Activated CD8-positive, alpha-beta memory T cell treated with anti-CD3 and anti-CD28 coated beads for 48 hours (primary cell): ENCODE results near the gene GNG5.
A peak's percentile ranks its signal among the peaks of the same experiment; 100 is the strongest.
"Not testable (repeated sequence)": the region's sequence is repeated elsewhere in the genome, so short reads cannot be mapped to it uniquely, and the experiment has no call there.

ENCODE experiments used
- DNase-seq, 3 experiments: peaks; one replicate each; pipeline ENCODE4 v3.0.0-alpha.2; 2020; ENCODE audit warnings: low read depth in 2 of 3, low spot score in 2 of 3

The GNG5 gene

DNA sequence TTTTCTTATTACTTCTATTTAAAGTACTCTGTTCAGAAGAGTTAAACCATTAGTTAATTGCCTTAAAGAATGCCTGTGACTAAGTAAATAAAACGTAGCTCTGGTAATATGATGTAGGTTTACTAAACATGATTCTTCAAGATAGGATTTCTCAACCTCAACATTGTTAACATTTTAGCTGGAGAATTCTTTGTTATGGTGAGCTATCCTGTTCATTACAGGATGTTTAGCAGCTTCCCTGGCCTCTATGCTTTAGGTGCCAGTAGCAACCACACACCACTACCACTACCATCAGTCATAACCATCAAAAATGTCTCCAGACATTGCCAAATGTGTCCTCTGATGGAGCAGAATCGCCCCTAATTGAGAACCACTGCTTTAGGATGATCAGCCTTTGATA lies 16.6 kb downstream of the GNG5 start:
- DNase-seq = no peak

DNA sequence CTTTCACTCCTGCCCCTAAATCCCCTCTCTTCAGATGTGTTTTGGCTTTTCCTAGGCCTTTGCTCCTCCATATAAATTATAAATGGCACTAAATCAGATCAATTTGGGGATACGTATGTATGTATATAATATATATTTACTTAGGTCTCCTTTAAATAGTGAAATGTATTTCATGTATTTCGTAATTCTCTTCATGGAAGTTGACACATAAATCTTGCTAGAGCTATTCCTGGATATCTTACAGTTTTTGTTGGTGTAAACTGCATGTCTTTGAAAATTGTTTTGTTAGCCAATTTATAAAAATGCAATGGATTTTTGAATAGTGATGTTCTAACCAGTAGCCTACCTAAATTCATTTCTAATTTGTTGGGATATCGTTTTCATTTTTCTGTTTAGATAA lies 18.3 kb downstream of the GNG5 start:
- no peak for DNase-seq

DNA sequence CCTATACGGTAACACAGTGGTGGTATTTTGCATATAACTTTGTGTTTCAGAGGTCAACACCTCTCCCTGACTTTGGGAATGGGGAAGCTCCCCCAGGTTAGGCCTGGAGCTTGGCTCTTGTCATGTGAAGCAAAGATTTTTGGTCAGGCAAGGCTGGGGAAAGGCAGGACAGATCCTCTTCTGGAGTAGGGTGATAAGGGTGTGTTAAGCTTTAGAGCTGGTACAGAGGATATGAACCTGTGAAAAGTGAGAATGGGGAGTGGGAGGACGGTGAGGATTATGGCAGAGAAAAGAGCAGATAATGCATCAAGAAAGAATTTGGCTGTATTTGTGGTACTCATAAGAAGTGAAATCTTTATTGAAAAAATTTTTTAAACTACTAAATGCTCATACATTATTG lies 25.1 kb downstream of the GNG5 start:
- DNase-seq = no peak

DNA sequence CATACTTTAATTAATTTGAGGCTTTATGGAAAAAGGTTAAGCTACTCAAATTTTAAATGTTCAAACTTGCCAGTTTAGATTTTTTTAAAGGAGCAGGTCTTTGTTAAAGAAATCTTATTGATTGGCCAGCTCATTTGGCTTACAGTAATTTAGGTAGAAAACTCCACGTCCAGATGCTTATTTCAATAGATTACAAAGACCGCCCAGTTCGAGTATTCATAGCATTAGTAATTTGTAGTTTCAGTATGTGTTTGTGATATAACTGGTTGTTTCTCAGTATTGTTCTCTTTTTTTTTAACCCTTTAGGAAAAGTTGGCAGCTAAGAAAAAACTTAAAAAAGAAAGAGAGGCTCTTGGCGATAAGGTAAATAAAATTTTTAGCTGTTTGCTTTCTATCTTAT lies 25.7 kb downstream of the GNG5 start:
- no peak for DNase-seq

DNA sequence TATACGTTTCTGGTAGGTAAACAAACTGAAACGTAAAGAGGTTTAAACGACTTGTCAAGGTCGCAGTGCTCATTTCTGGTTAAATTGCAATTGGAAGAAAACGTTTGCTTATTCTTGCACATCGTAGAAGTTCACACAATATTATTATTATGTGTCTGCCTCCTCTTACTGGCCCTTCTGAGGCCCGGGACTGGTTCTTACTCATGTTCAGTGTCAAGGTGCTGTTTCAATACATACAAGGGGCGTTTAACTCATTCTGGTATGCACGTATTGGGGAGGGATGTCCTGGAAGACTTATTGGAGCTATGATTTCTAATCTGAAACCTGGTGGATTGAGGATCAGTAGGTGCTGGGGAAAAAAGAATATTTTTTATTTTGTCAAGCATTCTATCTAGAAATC lies 26.4 kb downstream of the GNG5 start:
- DNase-seq = no peak

DNA sequence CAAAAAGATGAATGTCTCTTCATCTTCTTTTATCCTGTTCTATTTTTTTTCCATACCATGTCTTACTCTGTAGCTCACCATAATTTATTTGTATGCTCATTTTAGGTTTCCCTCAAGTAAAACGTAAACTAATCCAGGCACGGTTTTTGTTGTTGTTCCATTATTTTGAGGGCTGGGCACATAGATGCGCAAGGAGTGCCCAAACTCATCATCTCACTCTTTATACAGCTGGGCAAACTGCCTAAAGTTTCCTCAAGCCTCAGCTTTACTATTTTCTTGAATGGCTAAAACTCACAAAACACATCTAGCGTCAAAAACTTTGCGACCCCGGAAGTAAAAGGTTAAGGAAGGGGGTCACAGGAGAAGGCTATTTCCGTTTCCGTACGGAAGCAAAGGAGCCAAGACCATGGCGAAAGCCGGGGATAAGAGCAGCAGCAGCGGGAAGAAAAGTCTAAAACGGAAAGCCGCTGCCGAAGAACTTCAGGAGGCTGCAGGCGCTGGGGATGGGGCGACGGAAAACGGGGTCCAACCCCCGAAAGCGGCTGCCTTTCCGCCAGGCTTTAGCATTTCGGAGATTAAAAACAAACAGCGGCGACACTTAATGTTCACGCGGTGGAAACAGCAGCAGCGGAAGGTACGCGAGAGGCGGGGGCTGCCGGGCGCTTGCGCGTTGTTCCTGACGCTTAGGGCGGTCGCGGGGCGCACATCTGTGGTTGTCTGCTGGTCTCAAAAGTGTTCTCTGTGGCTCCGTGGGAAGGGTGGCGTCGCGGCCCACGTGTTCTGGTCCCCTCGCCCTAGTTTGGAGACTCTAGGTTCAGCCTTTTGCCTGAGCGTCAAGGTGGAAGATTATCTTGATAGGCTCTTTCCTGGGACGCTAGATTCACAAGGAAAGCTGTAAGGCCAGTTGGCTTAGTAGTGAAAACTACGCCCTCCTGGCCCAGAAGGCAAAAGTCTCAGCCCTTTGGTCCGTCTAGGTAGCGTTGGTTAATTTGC lies 27.2 kb downstream of the GNG5 start, which contains the start of gene RPF1:
Gene RPF1, plus strand, starts transcription at position 391 of the 993 bp plus-strand sequence. Its CDS starts 16 bp downstream, at position 407.
- peak; percentile 47 to 60 (median 53) for DNase-seq

DNA sequence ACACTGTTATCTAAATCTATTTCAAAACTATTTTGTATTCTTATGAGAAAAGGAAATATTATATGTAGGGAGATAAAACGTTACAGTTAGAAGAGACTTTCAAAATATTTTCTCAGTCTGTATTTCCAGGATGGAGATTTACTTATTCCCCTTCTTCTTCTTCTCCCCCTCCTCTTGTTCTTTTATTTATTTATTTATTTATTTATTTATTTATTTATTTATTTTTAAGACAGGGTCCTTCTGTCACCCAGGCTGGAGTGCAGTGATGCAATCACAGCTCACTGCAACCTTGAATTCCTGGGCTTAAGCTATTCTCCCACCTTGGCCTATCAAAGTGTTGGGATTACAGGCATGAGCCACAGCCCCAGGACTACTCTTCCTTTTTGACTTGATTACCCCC lies 30.2 kb downstream of the GNG5 start:
- DNase-seq = no peak

DNA sequence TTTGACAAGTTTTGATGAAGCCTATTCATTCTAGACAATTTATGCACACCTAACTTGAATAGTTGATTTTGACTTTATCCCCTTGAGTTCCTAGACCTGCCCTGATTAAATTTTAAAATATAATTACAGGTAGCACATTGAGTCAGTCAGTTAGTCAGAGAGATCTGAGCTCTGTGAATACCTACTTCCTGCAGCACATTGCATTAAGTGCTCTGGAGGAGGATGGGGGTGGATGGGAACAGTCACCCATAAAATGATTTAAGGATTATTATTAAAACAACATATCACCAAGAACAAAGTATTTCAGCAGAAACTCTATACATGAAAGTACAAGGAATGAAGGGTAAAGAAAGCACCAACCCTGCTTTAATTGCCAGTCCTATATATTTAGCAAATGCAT lies 39.1 kb downstream of the GNG5 start:
- DNase-seq = no peak

DNA sequence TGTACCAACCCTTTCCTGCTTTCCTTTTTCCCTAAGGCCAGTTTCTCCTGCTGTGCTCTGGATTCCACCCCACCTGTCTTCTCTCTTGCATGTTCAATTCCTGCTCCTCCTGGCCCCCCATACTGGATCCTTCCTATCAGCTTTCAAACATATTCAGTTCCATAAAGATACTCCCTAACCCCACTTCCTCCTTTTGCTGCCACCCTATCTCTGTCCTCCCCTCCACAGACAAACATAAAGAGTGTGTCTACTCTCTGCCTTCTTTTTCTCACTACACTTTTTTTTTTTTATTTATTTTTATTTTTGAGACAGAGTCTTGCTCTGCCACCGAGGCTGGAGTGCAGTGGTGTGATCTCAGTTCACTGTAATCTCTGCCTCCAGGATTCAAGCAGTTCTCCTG lies 44.3 kb downstream of the GNG5 start:
- no peak for DNase-seq

DNA sequence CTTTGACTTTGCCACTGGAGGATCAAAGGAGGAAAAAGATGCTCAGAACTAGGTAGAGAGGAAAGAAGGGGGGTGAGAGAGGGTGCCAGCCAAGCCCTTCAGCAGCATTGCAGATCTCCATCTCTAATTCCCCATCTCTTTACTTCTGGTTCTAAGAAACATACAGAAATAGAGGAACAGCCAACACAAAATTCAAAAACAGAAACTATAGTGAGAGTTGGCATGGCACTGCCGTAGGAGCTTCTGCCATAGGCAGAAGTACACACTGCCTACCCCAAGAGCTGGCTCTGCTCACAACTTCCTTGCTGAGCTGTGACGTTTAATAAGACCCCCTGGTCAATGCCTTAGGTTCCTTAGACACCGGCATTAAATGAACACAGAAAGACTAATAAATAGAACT lies 53.9 kb downstream of the GNG5 start:
- no peak for DNase-seq

DNA sequence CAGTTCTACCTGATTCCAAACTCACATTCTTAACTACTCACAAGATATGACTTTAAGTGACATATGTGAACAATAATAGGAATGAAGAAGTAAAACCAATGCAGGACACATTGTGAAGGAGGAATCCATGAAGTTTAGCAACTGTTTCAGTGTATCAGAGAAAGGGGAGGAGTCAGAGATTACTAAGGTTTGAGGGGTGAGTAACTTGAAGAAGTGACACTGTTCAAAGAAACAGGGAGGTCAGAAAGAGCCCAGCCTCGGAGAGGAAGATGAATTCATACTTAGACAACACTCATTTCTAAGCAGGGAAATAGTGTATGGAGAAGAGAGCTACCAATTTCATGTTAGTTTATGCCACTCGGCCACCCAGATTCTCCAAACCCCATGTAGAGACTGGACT lies 55.5 kb downstream of the GNG5 start:
- DNase-seq = no peak

DNA sequence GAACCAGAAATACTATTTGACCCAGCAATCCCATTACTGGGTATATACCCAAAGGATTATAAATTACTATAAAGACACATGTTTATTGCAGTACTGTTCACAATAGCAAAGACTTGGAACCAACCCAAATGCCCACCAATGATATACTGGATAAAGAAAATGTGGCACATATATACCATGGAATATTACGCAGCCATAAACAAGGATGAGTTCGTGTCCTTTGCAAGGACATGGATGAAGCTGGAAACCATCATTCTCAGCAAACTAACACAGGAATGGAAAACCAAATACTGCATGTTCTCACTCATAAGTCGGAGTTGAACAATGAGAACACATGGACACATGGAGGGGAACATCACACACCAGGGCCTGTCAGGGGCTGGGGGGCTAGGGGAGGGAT lies 57.7 kb downstream of the GNG5 start:
- DNase-seq = not testable (repeated sequence)
